Superior temporal gyrus (tissue), 1 donor: Measurements from ENCODE around the gene CTNNBIP1.
A peak's percentile ranks its signal among the peaks of the same experiment; 100 is the strongest.

Experiments
- DNase-seq: peaks from one replicate; pipeline ENCODE4 v3.0.0-alpha.2; 2016; ENCODE audit errors: extremely low spot score

The CTNNBIP1 gene

GRCh38 chr1:9877962-9878361 lies 32.1 kb downstream of the CTNNBIP1 start:
- DNase-seq = no peak

- DNase-seq = peak; percentile 54
Observed at GRCh38 chr1:9875636-9876000, 34.5 kb downstream of the CTNNBIP1 start.

- peak; percentile 89 for DNase-seq
Observed at GRCh38 chr1:9874959-9875635, 35.0 kb downstream of the CTNNBIP1 start.

DNA sequence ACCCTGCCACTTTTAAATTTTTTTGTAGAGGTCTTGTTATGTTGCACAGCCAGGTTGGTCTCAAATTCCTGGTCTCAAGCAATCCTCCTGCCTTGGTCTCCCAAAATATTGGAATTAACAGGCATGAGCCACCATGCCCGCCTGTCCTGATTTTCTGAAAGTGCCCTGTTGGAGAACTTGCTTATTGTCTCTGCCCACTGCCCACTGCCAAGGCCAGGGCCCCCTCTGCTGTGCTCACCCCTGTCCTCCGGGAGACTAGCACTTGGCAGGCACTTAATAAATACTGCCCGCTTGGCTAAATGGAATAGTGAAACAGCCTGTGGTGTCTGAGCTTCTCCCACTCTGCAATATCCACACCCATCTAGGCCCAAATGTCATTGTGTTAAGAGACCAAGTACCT lies 35.7 kb downstream of the CTNNBIP1 start:
- no peak for DNase-seq

DNA sequence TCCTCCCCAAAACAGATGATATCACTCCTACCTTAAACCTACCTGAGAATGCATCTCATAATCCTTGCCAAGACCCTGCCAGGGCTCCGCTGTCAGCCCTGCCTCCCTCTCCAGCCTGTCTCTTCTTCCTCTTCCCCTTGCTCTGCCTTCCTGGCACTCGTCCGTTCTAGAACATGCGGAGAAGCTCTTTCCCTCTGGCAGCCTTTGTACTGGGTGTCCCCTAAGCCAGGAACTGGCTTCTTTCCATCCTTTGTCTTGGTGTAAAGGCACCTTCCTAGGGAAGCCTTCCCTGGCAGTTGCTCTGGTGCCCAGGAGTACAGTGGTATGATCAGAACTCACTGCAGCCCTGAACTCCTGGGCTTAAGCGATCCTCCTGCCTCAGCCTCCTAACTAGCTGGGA lies 36.1 kb downstream of the CTNNBIP1 start:
- DNase-seq = no peak

DNA sequence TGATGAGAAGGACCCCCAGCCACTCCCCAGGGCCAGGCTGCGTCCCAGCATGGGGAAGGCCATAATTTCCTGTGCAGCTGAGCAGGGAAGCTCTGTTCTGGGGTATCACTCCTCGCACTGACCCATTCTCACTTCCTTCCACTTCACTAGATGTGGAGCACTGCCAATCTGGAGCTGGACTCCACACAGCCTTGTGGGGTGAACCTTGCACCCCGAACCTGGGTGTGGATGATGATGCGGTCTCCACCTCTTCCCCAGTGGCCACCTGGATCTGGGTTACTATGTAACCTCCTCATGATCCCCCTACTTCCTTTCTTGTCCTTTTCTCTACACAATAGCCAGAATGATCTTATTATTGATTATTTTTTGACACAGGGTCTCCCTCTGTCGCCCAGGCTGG lies 36.7 kb downstream of the CTNNBIP1 start:
- DNase-seq = no peak

- no peak for DNase-seq
Observed at GRCh38 chr1:9872430-9873165, 37.5 kb downstream of the CTNNBIP1 start.

- DNase-seq = no peak
Observed at GRCh38 chr1:9871707-9872425, 38.2 kb downstream of the CTNNBIP1 start.

DNA sequence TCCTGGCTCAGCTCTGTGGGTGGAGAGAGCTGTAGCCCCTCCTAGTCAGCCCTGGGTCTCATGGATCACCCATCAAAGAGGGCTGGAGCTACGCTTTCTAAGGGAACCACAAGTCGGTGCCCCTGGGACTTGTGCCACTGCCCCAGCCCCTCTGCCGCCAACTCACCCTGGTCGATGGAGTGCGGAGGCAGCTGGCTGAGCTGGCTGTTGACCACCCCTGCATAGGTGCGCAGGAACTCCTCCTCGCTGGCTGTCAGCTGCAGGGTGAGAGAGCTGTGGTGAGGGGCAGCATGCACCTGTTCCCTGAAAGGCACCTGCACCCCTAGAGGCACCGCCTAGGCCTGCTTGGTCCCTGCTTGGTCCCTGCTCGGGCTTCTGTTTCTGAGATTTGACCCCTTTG lies 39.0 kb downstream of the CTNNBIP1 start:
- DNase-seq = no peak

- DNase-seq = no peak
Observed at GRCh38 chr1:9870572-9870971, 39.5 kb downstream of the CTNNBIP1 start.

GRCh38 chr1:9869831-9870251 lies 40.2 kb downstream of the CTNNBIP1 start:
- DNase-seq = no peak

GRCh38 chr1:9868244-9868590 lies 41.9 kb downstream of the CTNNBIP1 start:
- no peak for DNase-seq

- DNase-seq = peak; percentile 93
Observed at GRCh38 chr1:9867408-9868243, 42.4 kb downstream of the CTNNBIP1 start.

- no peak for DNase-seq
Observed at GRCh38 chr1:9866836-9867235, 43.2 kb downstream of the CTNNBIP1 start.

DNA sequence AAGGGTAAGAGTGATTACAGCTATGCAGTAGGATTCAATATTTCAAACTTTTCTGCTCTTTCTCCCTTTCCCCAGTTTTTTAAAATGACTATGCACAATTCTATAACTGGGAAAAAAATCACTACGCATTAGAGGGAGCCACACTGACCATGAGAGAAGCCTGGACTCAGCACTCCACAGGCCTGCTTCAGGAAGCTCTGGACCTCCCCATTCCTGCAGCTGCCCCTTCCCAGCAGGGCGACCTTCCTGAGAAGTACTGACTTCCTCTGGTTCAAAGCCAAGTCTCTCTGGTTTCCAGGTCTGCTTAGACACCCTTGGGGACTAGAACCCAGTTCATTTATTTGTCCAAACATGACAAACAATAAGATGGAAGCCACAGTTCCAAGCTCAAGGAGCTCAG lies 44.3 kb downstream of the CTNNBIP1 start:
- no peak for DNase-seq

- no peak for DNase-seq
Observed at GRCh38 chr1:9863371-9863770, 46.7 kb downstream of the CTNNBIP1 start.

DNA sequence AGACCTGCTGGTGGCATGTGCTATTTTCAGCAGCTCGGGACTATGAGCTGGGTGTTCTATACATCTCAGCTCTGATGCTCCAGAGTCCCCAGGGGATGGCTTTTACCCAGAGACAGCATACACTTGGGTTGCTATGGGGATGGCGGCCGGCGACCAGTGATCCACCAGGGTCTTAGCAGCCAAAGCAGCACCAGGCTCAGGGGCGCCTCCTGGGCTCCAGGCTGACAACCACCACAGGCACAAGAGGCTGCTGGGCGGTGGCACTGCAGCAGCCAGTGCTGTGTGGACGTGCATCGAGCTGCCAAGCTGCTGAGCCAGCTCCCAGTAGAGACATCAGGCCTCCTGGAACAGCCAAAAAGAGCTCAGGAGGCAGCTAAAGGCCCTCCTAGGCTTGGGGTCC lies 48.7 kb downstream of the CTNNBIP1 start:
- no peak for DNase-seq

DNA sequence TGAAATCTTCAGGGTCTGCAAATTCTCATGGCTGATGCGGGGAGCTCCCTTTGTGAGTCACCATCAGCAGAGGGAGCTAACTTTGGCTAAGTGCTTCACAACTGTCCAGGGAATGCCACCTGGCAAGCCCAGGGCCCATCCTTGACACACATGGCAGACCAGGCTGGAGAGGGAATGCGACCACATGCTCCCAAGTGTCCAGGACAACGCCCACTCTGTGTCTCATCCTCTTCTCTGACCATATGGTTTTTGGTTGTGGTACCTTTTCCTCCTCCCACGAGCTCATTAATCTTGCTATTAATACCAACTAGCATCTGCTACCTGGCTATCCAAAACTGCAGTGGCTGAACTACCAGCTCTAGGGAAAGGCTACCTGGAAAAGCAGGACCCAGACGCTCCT lies 49.2 kb downstream of the CTNNBIP1 start:
- DNase-seq = peak; percentile 29

DNA sequence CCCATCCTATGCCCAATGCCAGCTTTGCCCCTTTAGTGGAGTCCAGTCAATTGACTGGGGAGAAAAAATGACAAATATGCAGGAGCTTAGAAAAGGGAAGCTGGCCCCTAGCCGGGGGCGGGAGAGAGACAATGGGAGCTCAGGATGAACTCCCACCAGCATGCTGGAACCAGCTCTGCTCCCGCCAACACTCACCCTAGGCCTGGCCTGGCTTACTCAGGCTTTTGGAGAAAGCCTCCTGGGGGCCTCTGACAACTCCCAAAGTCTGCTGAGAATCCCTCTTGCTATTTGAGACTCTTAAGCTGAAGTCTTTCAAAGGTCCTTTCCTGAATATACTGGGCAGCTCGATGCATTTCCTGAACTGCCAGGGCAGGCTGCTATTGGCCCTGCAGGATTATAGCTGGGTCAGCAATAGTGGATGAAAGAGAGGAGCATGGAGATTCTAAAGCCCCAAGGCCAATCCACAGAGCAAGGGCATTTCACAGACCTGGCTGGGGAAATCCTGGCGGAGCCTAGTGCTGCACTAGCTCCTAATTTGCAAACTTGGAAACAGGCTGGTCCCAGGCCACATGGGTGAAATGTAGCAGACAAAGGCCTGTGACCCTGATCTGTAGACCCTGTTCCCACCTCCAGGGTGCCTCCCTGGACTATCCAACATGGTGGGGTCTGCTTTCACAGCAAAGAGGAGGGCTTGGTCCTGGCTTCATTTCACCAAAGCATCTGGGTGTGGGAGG lies 50.6 kb downstream of the CTNNBIP1 start:
- no peak for DNase-seq

- no peak for DNase-seq
Observed at GRCh38 chr1:9858293-9859035, 51.6 kb downstream of the CTNNBIP1 start.

DNA sequence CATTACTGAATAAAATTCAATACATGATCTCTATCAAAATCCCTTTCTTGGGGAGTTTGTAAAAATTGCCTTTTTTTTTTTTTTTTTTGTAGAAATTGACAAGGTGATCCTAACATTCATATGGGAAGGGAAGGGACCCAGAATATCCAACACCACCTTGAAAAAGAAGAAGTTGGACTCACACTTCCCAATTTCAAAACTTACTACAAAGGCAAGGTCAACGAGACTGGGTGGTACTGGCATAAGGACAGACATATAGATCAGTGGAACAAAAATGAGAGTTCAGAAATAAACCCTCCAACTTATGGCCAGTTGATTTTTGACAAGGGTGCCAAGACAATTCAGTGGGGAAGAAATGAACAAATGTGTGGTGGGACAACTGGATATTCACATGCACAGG lies 54.9 kb downstream of the CTNNBIP1 start:
- DNase-seq = no peak
